Transverse colon (tissue), 4 donors: Measurements from ENCODE around the gene MYPN. TPM values are rescaled to one million over a fixed set of nuclear protein-coding genes. Genes with fewer than 3 reads are reported as not detected.

Experiments used
- DNase-seq: peaks from one replicate; pipeline ENCODE4 v3.0.0-alpha.2; 2019
- H3K27ac ChIP-seq, 4 donors: fragments of 200-600 bp; sonication (generic); 2 replicates each; pipeline ENCODE4 v1.5.1; 2016 to 2018; ENCODE audit warnings: inconsistent platforms in 4 of 4
- H3K27me3 ChIP-seq: fragments of 200-600 bp; sonication (generic); 2 replicates; pipeline ENCODE4 v1.5.1; 2017; ENCODE audit warnings: inconsistent platforms
- H3K36me3 ChIP-seq, 4 donors: fragments of 200-600 bp; sonication (generic); 2 replicates each; pipeline ENCODE4 v1.5.1; 2017 to 2019; ENCODE audit warnings: inconsistent platforms in 4 of 4
- H3K4me1 ChIP-seq, 4 donors: fragments of 200-600 bp; sonication (generic); 2 replicates each; pipeline ENCODE4 v1.5.1; 2017 to 2020; ENCODE audit warnings: inconsistent platforms in 4 of 4
- H3K4me3 ChIP-seq, 4 donors: fragments of 200-600 bp; sonication (generic); 1 replicate in 1 of 4; 2 replicates in 3 of 4; pipeline versions ENCODE4 v1.5.1 to v1.6.1; 2017 to 2019; ENCODE audit warnings: inconsistent platforms in 4 of 4
- H3K9me3 ChIP-seq, 2 donors: fragments of 200-600 bp; sonication (generic); 2 replicates each; pipeline ENCODE4 v1.5.1; 2017 to 2019; ENCODE audit warnings: inconsistent platforms in 2 of 2
- CTCF ChIP-seq, 5 experiments: fragments of 200-600 bp in 3 of 5; fragments of 450-650 bp in 2 of 5; sonication (generic) in 3 of 5; IDR thresholded peaks; 1 replicate in 2 of 5; 2 replicates in 3 of 5; pipeline ENCODE4 v1.5.1; 2016 to 2017; ENCODE audit warnings: antibody characterized with exemption in 5 of 5, inconsistent platforms in 3 of 5, mild to moderate bottlenecking in 2 of 5, moderate library complexity in 1 of 5
- EP300 ChIP-seq: sonication (generic); formaldehyde crosslinking; IDR thresholded peaks from one replicate; pipeline ENCODE4 v1.6.1; 2017; ENCODE audit warnings: antibody characterized with exemption, low read depth
- POLR2A ChIP-seq: fragments of 450-650 bp; IDR thresholded peaks from one replicate; pipeline ENCODE4 v1.6.1; 2016; ENCODE audit warnings: antibody characterized with exemption, mild to moderate bottlenecking, moderate library complexity
- POLR2AphosphoS5 ChIP-seq, 3 donors: sonication (generic); formaldehyde crosslinking; IDR thresholded peaks; one replicate each; pipeline ENCODE4 v1.6.1; 2016; ENCODE audit warnings: antibody characterized with exemption in 3 of 3
- WGBS, 2 donors: methylation state at CpG; one replicate each; pipeline ENCODE4 v1.1.5; 2018; ENCODE audit warnings: low coverage in 1 of 2; 5-methylcytosine and 5-hydroxymethylcytosine counted together
- in situ Hi-C, 4 donors: fragments of 200-750 bp; cut with MboI; loops; one replicate each; pipeline versions ENCODE4 v1.15.0 to v1.15.1; 2017; ENCODE audit warnings: low sequenced_read_pairs in 3 of 4, low pct_ligation_motif_present in 1 of 4, low pct_unique_long_range_greater_than_20kb in 1 of 4
- intact Hi-C: fragments of 100-400 bp; cut with DNase I; formaldehyde crosslinking; loops from one replicate; pipeline ENCODE4 v1.15.1; 2023; ENCODE audit warnings: low total_unique reads
- total RNA-seq, 4 donors: library from RNA; depleted of rRNA; stranded (reverse); fragments of >200 nt; gene quantifications; one replicate each; pipeline ENCODE4 v1.1.0, GENCODE V29; 2016

Gene MYPN
- total RNA-seq, 4 donors from 2014 or later = 0.27 to 1.5 (median 0.79) TPM; not detected in 1

DNA sequence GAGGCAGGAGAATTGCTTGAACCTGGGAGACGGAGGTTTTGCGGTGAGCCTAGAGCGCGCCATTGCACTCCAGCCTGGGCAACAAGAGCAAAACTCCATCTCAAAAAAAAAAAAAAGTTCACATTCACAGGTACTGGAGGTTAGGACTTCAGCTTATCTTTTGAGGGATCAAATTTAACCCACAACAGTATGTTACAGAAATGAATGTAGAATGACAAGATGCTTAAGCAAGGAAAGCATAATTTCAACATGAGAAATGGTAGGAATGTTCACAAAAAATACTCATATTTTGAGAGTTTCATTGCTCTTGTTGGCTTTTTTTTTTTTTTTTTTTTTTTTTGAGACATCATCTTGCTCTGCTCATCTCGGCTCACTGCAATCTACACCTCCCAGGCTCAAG, 32.3 kb upstream of the MYPN start:
- no peak overlapping the region for H3K27ac ChIP-seq
- intact Hi-C loops = no loop called here
- H3K27me3 ChIP-seq = no peaks in the 10 kb centered on the region
- TF ChIP-seq POLR2AphosphoS5 (IDR thresholded peaks at IDR 0.05) = no peak
- no peak for TF ChIP-seq CTCF (IDR thresholded peaks at IDR 0.05)
- TF ChIP-seq POLR2A = no peak
- TF ChIP-seq EP300 = no peak
- H3K9me3 ChIP-seq = no peaks in the 10 kb centered on the region
- H3K4me1 ChIP-seq = peaks cover 11 to 25% (median 24%) of the 10 kb centered on the region in 4 donors
- no peaks in the 10 kb centered on the region for H3K36me3 ChIP-seq
- 96 to 100% methylated on average over 4 to 5 of the region's 5 CpGs for WGBS, 2 donors
- in situ Hi-C loops = no loop called here
- H3K4me3 ChIP-seq = no peak overlapping the region
- no peak for DNase-seq

DNA sequence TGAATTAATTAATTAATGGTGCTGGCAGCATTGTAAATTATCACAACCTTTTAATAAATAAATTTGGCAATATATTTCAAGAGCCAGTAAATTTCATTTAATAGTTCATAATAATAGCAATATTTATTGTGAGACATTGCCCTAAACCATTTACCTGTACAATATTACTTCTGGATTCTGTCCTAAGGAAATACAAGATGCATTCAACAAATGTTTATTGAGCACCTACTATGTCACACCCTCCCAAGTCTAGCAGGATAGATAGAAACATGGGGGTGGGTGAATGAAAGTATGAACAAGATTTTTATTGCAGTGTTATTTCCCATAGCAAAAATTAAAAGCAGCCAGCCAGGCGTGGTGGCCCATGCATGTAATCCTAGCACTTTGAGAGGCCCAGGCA, 29.9 kb upstream of the MYPN start:
- DNase-seq = no peak
- in situ Hi-C loops = no loop called here
- H3K27ac ChIP-seq = no peak overlapping the region
- WGBS, 2 donors = 90 to 100% methylated on average over 1 of the region's 1 CpG
- H3K4me1 ChIP-seq = peaks cover 0 to 5% (median 4%) of the 10 kb centered on the region in 4 donors
- TF ChIP-seq POLR2AphosphoS5 (IDR thresholded peaks at IDR 0.05) = no peak
- no peak for TF ChIP-seq EP300
- no peak for TF ChIP-seq CTCF (IDR thresholded peaks at IDR 0.05)
- no peak for TF ChIP-seq POLR2A
- no peaks in the 10 kb centered on the region for H3K9me3 ChIP-seq
- no peak overlapping the region for H3K4me3 ChIP-seq
- H3K27me3 ChIP-seq = no peaks in the 10 kb centered on the region
- intact Hi-C loops = no loop called here
- no peaks in the 10 kb centered on the region for H3K36me3 ChIP-seq

- in situ Hi-C loops (no loop called here), intact Hi-C loops (no loop called here)
- DNase-seq = no peak
- 74 to 75% methylated on average over 5 of the region's 5 CpGs for WGBS, 2 donors
- no peak overlapping the region for H3K27ac ChIP-seq
- TF ChIP-seq POLR2A (no peak), CTCF (IDR thresholded peaks at IDR 0.05) (no peak), POLR2AphosphoS5 (IDR thresholded peaks at IDR 0.05) (no peak), EP300 (no peak)
- H3K9me3 ChIP-seq = no peaks in the 10 kb centered on the region
- H3K27me3 ChIP-seq = no peaks in the 10 kb centered on the region
- no peaks in the 10 kb centered on the region for H3K4me1 ChIP-seq
- H3K4me3 ChIP-seq = no peak overlapping the region
- no peaks in the 10 kb centered on the region for H3K36me3 ChIP-seq
These were observed 28.3 kb upstream of the MYPN start for GRCh38 chr10:68080853-68081431.

GRCh38 chr10:68081916-68082315, 27.4 kb upstream of the MYPN start:
- H3K36me3 ChIP-seq = no peaks in the 10 kb centered on the region
- H3K27ac ChIP-seq = no peak overlapping the region
- H3K4me3 ChIP-seq = no peak overlapping the region
- H3K4me1 ChIP-seq = no peaks in the 10 kb centered on the region
- no peaks in the 10 kb centered on the region for H3K27me3 ChIP-seq
- TF ChIP-seq CTCF (IDR thresholded peaks at IDR 0.05) (no peak), POLR2A (no peak), EP300 (no peak), POLR2AphosphoS5 (IDR thresholded peaks at IDR 0.05) (no peak)
- in situ Hi-C loops (no loop called here), intact Hi-C loops (no loop called here)
- 64 to 84% methylated on average over 2 to 6 of the region's 6 CpGs for WGBS, 2 donors
- no peaks in the 10 kb centered on the region for H3K9me3 ChIP-seq
- no peak for DNase-seq
